Gastrocnemius medialis (tissue), 4 donors: ENCODE results near the gene PTCD3.

Experiments used
- CTCF ChIP-seq, 5 experiments: fragments of 450-650 bp in 3 of 5; fragments of 200-600 bp in 2 of 5; sonication (generic) in 2 of 5; IDR thresholded peaks in 4 of 5; conservative IDR thresholded peaks in 1 of 5; 1 replicate in 4 of 5; 2 replicates in 1 of 5; pipeline ENCODE4 v1.5.1; 2016 to 2019; ENCODE audit warnings: antibody characterized with exemption in 5 of 5, mild to moderate bottlenecking in 3 of 5, moderate library complexity in 3 of 5
- POLR2A ChIP-seq, 2 donors: fragments of 450-650 bp; IDR thresholded peaks; one replicate each; pipeline ENCODE4 v1.6.1; 2017; ENCODE audit warnings: antibody characterized with exemption in 2 of 2, mild to moderate bottlenecking in 2 of 2, moderate library complexity in 2 of 2

- TF ChIP-seq POLR2A (IDR thresholded peaks at IDR 0.05) (no peak), CTCF (IDR thresholded peaks at IDR 0.05 in 4 of 5, conservative IDR thresholded peaks at IDR 0.05 in 1 of 5) (no peak)
Observed at GRCh38 chr2:86158286-86158685, 52.3 kb downstream of the PTCD3 start.
